ENCODE measurements around the gene MACROD2.
"Not testable (repeated sequence)": the region's sequence is repeated elsewhere in the genome, so short reads cannot be mapped to it uniquely, and the experiment has no call there.

Gene MACROD2

GRCh38 chr20:13995086-13995665, at the start of gene MACROD2:
MACROD2 (plus strand) TSS chr20:13995516.
- peak; percentile 90 for DNase-seq

- DNase-seq, result no peak
Measured at GRCh38 chr20:13947719-13948118, 47.6 kb upstream of the MACROD2 start.

GRCh38 chr20:13953227-13953626, 42.1 kb upstream of the MACROD2 start:
- DNase-seq, result no peak

GRCh38 chr20:13960119-13960518, 35.2 kb upstream of the MACROD2 start:
- no peak for DNase-seq

GRCh38 chr20:13960525-13960924, 34.8 kb upstream of the MACROD2 start:
- no peak for DNase-seq

- DNase-seq, result no peak
Measured at GRCh38 chr20:13984211-13984610, 11.1 kb upstream of the MACROD2 start.

GRCh38 chr20:13990465-13990864, 4.9 kb upstream of the MACROD2 start, which contains the start of gene SEL1L2:
SEL1L2 (minus strand) TSS chr20:13990614; CDS start chr20:13990534, 80 bp downstream.
- no peak for DNase-seq

- no peak for DNase-seq
Measured at GRCh38 chr20:13991311-13991710, 4.0 kb upstream of the MACROD2 start.

- not testable (repeated sequence) for DNase-seq
Measured at GRCh38 chr20:13991955-13992354, 3.4 kb upstream of the MACROD2 start.

- peak; percentile 45 for DNase-seq
Measured at GRCh38 chr20:13995841-13996240, 525 bp downstream of the MACROD2 start.

GRCh38 chr20:13996265-13996664, 949 bp downstream of the MACROD2 start:
- DNase-seq, result no peak

GRCh38 chr20:14000917-14001316, 5.6 kb downstream of the MACROD2 start:
- DNase-seq, result no peak

GRCh38 chr20:14005996-14006395, 10.7 kb downstream of the MACROD2 start:
- DNase-seq, result no peak

- DNase-seq, result no peak
Measured at GRCh38 chr20:14009208-14009607, 13.9 kb downstream of the MACROD2 start.

- no peak for DNase-seq
Measured at GRCh38 chr20:14012671-14013070, 17.4 kb downstream of the MACROD2 start.

GRCh38 chr20:14030991-14031390, 35.7 kb downstream of the MACROD2 start:
- no peak for DNase-seq

GRCh38 chr20:14033310-14033709, 38.0 kb downstream of the MACROD2 start:
- no peak for DNase-seq

GRCh38 chr20:14036567-14036966, 41.3 kb downstream of the MACROD2 start:
- DNase-seq, result no peak

GRCh38 chr20:14044712-14045276, 49.5 kb downstream of the MACROD2 start:
- DNase-seq, result not testable (repeated sequence)

- no peak for DNase-seq
Measured at GRCh38 chr20:14046534-14046933, 51.2 kb downstream of the MACROD2 start.

GRCh38 chr20:14049111-14049510, 53.8 kb downstream of the MACROD2 start:
- no peak for DNase-seq

GRCh38 chr20:14051454-14051853, 56.1 kb downstream of the MACROD2 start:
- DNase-seq, result no peak

GRCh38 chr20:14055127-14055742, 59.9 kb downstream of the MACROD2 start:
- DNase-seq, result no peak

GRCh38 chr20:14062171-14062570, 66.9 kb downstream of the MACROD2 start:
- DNase-seq, result no peak

Data from left hindlimb (tissue), 1 donor.